ENCODE measurements around the gene PDCD11.
"Not testable (repeated sequence)": the region's sequence is repeated elsewhere in the genome, so short reads cannot be mapped to it uniquely, and the experiment has no call there.

- TF ChIP-seq, protein P1, sequence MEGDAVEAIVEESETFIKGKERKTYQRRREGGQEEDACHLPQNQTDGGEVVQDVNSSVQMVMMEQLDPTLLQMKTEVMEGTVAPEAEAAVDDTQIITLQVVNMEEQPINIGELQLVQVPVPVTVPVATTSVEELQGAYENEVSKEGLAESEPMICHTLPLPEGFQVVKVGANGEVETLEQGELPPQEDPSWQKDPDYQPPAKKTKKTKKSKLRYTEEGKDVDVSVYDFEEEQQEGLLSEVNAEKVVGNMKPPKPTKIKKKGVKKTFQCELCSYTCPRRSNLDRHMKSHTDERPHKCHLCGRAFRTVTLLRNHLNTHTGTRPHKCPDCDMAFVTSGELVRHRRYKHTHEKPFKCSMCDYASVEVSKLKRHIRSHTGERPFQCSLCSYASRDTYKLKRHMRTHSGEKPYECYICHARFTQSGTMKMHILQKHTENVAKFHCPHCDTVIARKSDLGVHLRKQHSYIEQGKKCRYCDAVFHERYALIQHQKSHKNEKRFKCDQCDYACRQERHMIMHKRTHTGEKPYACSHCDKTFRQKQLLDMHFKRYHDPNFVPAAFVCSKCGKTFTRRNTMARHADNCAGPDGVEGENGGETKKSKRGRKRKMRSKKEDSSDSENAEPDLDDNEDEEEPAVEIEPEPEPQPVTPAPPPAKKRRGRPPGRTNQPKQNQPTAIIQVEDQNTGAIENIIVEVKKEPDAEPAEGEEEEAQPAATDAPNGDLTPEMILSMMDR (IDR thresholded peaks at IDR 0.05), result not testable (repeated sequence)
- TF ChIP-seq POLR2A (IDR thresholded peaks at IDR 0.05), result not testable (repeated sequence)
These were observed 90.4 kb downstream of the PDCD11 start for GRCh38 chr10:103486635-103487409.

Measured in stomach (tissue), 4 donors.